Activated CD8-positive, alpha-beta T cell treated with anti-CD3 and anti-CD28 coated beads, Interleukin-2, amount 10 ng/mL, durations not matched to agents 7 days and 5 days (primary cell): ENCODE data around the gene LRRK2. TPM values are rescaled to one million over a fixed set of nuclear protein-coding genes. Genes with fewer than 3 reads are reported as not detected.
"Not testable (repeated sequence)": the region's sequence is repeated elsewhere in the genome, so short reads cannot be mapped to it uniquely, and the experiment has no call there.

ENCODE experiments used
- ATAC-seq: fragments of 150-1000 bp; cut with Tn5 transposase; one replicate; pipeline ENCODE4 v1.10.0; 2021; ENCODE audit warnings: moderate library complexity
- CTCF ChIA-PET: fragments of 350-600 bp; sonication (Branson Sonifier 250); formaldehyde crosslinking; loops from one replicate; lab custom pipeline; 2021; ENCODE audit warnings: antibody characterized with exemption; lab: Charles Lee
- POLR2A ChIA-PET: fragments of 350-600 bp; sonication (Branson Sonifier 250); formaldehyde crosslinking; loops from one replicate; lab custom pipeline; 2021; ENCODE audit warnings: antibody characterized with exemption; lab: Charles Lee
- DNase-seq: peaks from one replicate; pipeline ENCODE4 v3.0.0-alpha.2; 2020
- H3K27ac Mint-ChIP-seq: one replicate; pipeline ENCODE4 v1.8.0; 2021; ENCODE audit warnings: mild to moderate bottlenecking, mixed read lengths
- H3K27me3 Mint-ChIP-seq: one replicate; pipeline ENCODE4 v1.8.0; 2021; ENCODE audit warnings: low read depth, mixed read lengths
- H3K36me3 Mint-ChIP-seq: one replicate; pipeline ENCODE4 v1.8.0; 2021; ENCODE audit warnings: low read depth, mixed read lengths
- H3K4me1 Mint-ChIP-seq: one replicate; pipeline ENCODE4 v1.8.0; 2021; ENCODE audit warnings: low read depth, mixed read lengths
- H3K4me3 Mint-ChIP-seq: one replicate; pipeline ENCODE4 v1.8.0; 2021; ENCODE audit warnings: mild to moderate bottlenecking, mixed read lengths
- H3K9me3 Mint-ChIP-seq: one replicate; pipeline ENCODE4 v1.8.0; 2022; ENCODE audit warnings: mixed read lengths; ENCODE audit not compliant: insufficient read depth
- total RNA-seq, 2 experiments: library from RNA; stranded (reverse); gene quantifications; one replicate each; pipeline ENCODE4 v1.2.3, GENCODE V29; 2021

LRRK2 gene
- total RNA-seq, 2 experiments from 2014 or later, result 0.10 TPM; not detected in 1

DNA sequence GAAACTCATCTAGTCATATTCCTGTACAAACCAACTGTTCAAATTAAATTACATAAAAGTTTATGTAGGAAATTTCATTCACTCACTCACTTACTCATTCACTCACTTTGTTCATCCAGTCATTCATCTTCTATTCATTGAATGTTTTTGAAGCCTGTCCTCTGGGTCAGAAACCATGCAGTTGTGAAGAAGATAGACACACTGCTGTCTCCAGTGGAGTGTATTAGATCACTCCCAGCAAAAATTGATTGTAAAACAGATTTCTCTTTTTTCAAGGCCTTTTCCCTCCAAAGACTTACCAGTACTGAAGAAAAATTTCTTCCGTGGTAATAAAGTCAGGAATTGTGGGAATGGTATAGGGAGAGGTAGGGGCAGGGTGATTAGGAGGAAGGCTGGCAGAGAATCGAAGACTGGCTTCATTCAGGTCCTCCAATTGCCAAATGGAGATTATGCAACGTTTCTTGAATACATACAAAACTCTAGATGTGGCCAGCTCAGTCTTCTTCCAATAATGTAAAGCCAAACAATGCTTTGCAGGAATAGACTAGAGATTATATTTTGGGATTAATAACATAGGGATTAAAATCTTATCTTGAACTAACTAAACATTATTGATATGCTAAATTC, 9.1 kb downstream of the LRRK2 start:
- ChIA-PET CTCF (no interaction called here), POLR2A (no interaction called here)
- peaks cover 2% of the 10 kb centered on the region for H3K27me3 Mint-ChIP-seq
- no peaks in the 10 kb centered on the region for H3K4me1 Mint-ChIP-seq
- no peaks in the 10 kb centered on the region for H3K9me3 Mint-ChIP-seq
- ATAC-seq, result no peak
- no peak overlapping the region for H3K4me3 Mint-ChIP-seq
- no peaks in the 10 kb centered on the region for H3K36me3 Mint-ChIP-seq
- H3K27ac Mint-ChIP-seq, result no peak overlapping the region
- no peak for DNase-seq

DNA sequence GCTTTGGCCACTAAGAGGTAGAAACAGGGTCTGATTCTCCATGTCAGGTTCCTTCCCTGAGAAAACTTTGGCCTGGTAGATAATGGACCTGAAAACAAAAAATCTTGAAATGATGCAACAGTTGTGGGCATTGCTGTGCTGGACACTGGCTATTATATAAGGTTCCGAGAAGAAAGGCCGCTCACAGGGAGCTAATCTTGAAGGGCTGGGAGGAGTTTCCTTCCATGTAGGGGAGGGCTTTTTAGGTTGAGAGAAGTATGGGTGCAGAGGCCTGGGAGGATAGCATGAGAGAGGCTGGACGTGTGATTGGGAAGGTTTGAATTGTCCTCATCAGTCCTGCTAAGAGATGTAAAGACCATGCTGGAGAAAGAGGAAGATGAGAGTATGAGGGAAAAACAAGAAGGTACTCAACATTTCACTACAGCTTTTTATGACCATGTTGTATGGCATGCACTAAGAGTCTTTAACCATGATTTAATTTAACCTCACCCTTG, 11.6 kb downstream of the LRRK2 start:
- ChIA-PET CTCF (no interaction called here), POLR2A (no interaction called here)
- Mint-ChIP-seq H3K27me3 (peaks cover 2% of the 10 kb centered on the region), H3K4me1 (no peaks in the 10 kb centered on the region), H3K4me3 (no peak overlapping the region), H3K27ac (no peak overlapping the region), H3K9me3 (no peaks in the 10 kb centered on the region), H3K36me3 (no peaks in the 10 kb centered on the region)
- ATAC-seq, result no peak
- no peak for DNase-seq

DNA sequence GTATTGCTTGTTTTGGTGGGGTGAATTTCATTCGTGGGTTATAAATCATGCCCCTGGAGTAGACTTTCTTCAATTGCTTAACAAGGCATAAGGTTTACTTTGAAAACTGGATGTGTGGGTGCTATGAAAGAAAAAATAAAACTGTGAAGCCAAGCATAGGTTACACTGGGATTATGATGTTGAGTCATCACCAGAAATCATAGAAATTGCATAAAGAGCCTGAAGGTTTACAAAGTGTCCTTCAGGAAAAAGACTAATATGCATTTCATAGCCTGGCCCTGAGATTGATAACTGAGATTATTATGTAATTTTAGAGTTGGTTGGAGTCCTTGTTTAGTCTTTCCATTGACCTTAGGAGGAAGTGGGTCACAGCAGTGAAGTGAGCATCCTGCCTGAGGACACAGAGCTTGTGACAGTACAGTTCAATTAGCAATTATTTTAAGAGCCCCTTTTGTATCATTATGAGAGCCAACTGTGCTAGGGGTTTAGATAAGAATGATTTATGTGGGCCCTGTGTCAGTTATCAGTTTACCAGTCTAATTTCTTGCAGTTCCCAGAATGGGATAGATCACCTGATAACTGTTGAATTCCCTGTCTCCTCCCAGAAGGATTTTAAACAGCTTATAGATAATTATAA, 13.6 kb downstream of the LRRK2 start:
- no peak overlapping the region for H3K27ac Mint-ChIP-seq
- ChIA-PET POLR2A (no interaction called here), CTCF (no interaction called here)
- H3K36me3 Mint-ChIP-seq, result no peaks in the 10 kb centered on the region
- H3K27me3 Mint-ChIP-seq, result peaks cover under 1% of the 10 kb centered on the region
- no peaks in the 10 kb centered on the region for H3K4me1 Mint-ChIP-seq
- H3K4me3 Mint-ChIP-seq, result no peak overlapping the region
- H3K9me3 Mint-ChIP-seq, result no peaks in the 10 kb centered on the region
- DNase-seq, result no peak
- ATAC-seq, result no peak

DNA sequence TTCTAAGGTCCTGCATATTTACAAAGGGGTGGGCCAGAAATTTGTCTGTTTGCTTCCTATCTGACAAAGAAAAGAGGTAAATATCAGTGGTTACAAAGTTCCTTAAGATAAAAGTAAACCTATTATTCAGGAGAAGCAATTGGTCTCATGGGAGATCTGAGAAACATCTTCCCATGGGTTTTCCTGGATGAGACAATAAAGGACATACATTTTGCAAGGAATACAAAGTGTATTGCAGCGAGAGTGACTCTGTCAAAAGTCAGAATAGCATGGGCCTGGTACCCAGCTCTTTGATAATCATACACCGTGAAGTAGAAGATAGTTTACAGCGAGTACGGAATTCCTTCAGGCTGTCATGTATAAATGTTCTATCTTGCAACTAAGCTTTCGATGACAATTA, 14.2 kb downstream of the LRRK2 start:
- POLR2A ChIA-PET, result no interaction called here
- no peaks in the 10 kb centered on the region for H3K36me3 Mint-ChIP-seq
- CTCF ChIA-PET, result no interaction called here
- no peak for DNase-seq
- no peaks in the 10 kb centered on the region for H3K9me3 Mint-ChIP-seq
- no peak overlapping the region for H3K27ac Mint-ChIP-seq
- no peaks in the 10 kb centered on the region for H3K4me1 Mint-ChIP-seq
- H3K27me3 Mint-ChIP-seq, result no peaks in the 10 kb centered on the region
- H3K4me3 Mint-ChIP-seq, result no peak overlapping the region
- no peak for ATAC-seq

DNA sequence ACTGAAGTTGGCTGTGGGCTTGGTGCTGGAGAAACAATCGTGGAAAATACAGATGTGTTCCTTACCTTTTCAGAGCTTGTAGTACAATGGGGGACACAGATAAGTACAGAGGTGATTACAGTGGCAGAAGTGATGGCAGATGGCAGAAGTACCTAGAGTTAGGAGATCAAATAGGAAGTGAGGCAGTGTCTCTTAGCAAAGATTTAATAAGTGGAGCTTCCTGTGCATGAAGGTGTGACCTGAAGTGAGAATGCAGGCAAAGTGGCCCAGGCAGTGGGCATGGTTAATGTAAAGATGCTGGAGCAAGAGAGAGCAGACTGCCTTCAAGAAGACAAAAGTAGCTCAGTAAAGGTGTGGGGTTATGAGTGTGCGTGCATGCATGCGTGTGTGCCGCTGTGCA, 16.0 kb downstream of the LRRK2 start:
- H3K4me3 Mint-ChIP-seq, result no peak overlapping the region
- CTCF ChIA-PET, result no interaction called here
- no peak for ATAC-seq

DNA sequence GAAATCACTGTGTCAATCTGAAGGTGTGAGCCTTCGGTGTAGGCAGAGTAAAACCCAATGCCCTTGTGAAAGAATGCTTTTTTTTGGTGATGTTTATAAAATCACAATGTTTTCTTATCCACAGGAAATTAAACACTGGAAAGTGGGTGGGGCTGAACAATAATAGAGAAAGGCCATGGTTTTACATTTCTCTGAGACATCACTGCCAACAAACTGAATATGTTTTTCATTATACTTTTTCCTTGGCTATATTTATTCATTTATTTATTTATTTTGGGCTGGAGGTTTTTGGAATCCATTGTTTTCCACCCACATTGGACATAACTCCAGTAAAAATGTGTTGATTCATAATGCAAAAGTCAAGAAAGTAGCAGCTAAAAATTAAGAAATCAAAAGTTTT, 16.9 kb downstream of the LRRK2 start:
- ATAC-seq, result no peak
- CTCF ChIA-PET, result no interaction called here
- POLR2A ChIA-PET, result no interaction called here
- Mint-ChIP-seq H3K4me3 (no peak overlapping the region), H3K4me1 (no peaks in the 10 kb centered on the region), H3K27ac (no peak overlapping the region), H3K36me3 (no peaks in the 10 kb centered on the region), H3K27me3 (no peaks in the 10 kb centered on the region), H3K9me3 (no peaks in the 10 kb centered on the region)
- no peak for DNase-seq

More for the DNA sequence above, 16.0 kb downstream of the LRRK2 start:
- H3K4me1 Mint-ChIP-seq, result no peaks in the 10 kb centered on the region
- POLR2A ChIA-PET, result no interaction called here
- no peak for DNase-seq
- H3K36me3 Mint-ChIP-seq, result no peaks in the 10 kb centered on the region
- no peak overlapping the region for H3K27ac Mint-ChIP-seq
- no peaks in the 10 kb centered on the region for H3K9me3 Mint-ChIP-seq
- H3K27me3 Mint-ChIP-seq, result no peaks in the 10 kb centered on the region

DNA sequence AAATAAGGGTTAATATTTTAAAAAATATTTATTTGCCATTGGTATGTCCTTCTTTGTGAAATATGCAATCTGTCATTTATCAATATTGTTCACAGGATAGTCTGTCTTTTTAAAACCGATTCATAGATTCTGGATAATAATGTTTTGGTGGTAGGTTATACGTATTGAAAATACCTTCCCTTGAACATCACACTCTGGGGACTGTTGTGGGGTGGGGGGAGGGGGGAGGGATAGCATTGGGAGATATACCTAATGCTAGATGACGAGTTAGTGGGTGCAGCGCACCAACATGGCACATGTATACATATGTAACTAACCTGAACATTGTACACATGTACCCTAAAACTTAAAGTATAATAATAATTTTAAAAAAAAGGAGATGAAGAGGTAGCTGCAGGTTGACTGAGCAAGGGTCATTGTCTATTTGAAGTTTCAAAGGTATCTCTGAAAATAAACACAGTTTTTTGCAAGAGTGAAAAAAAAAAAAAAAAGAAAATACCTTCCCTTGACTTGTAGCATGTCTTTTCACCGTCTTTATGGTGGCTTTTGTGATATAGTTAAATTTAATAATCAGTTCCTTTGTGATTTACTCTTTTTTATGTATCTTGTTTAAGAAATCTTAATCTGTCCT, 19.8 kb downstream of the LRRK2 start:
- H3K27me3 Mint-ChIP-seq, H3K4me1 Mint-ChIP-seq, H3K4me3 Mint-ChIP-seq, DNase-seq, H3K27ac Mint-ChIP-seq, POLR2A ChIA-PET, H3K36me3 Mint-ChIP-seq, H3K9me3 Mint-ChIP-seq, ATAC-seq, CTCF ChIA-PET: not testable (repeated sequence)

DNA sequence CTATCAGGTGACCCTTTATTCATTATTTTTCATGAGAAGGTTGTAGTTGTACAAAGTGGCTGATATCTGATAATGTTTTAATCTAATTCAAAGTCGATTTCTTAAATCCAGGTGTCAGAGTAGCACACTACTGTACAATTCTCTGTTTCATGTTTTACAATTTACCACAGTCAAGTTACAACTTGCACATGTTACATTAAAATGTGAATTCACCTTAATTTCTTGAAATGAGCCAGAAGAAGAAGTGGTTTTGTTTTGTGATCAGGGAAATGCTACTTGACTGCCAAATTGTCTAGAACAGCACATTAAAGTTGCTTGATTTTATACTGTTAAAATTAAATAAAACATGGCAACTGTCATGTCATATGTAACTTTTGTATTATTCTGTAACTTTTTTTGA, 23.2 kb downstream of the LRRK2 start:
- H3K9me3 Mint-ChIP-seq, result no peaks in the 10 kb centered on the region

DNA sequence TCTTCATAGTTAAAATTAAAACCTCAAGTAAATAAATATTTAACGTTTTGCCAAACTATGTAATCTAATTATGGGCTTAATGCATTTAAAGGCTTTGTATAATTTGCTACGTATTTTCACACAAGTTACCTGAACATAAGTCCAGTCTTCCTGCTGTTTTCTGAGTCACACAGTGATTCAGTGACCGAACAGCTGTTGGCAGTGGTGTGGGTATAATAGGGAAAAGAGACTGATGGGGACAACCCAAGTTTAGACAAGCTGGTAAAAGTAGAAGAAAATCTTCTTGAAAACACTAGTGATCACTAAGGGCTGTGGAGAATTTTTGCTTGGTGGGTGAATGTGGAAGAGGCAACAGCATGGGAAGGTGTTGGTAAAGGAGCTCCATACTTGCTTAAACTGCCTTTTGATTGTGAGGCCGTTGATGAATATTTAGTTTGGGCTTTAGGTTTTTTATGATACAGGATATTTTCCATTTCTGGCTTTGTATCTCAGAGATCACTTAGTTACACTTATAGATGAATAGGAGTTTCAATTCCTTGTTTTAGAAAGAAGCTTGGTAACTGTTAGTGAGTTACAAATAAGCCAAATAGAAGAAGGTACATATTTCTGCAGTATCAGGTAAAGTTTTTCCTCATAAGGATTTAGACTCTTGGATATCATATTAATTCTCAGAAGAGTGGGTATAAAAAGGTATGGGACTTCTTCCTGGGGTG, 23.9 kb downstream of the LRRK2 start:
- DNase-seq (no peak), ATAC-seq (no peak)
- no peaks in the 10 kb centered on the region for H3K9me3 Mint-ChIP-seq
- H3K36me3 Mint-ChIP-seq, result no peaks in the 10 kb centered on the region
- ChIA-PET POLR2A (no interaction called here), CTCF (no interaction called here)
- no peak overlapping the region for H3K4me3 Mint-ChIP-seq
- no peaks in the 10 kb centered on the region for H3K27me3 Mint-ChIP-seq
- no peak overlapping the region for H3K27ac Mint-ChIP-seq
- H3K4me1 Mint-ChIP-seq, result no peaks in the 10 kb centered on the region

More for the DNA sequence above, 23.2 kb downstream of the LRRK2 start:
- Mint-ChIP-seq H3K27ac (no peak overlapping the region), H3K4me3 (no peak overlapping the region), H3K36me3 (no peaks in the 10 kb centered on the region), H3K4me1 (no peaks in the 10 kb centered on the region), H3K27me3 (no peaks in the 10 kb centered on the region)
- DNase-seq (no peak), ATAC-seq (no peak)
- POLR2A ChIA-PET, result no interaction called here
- CTCF ChIA-PET, result no interaction called here

DNA sequence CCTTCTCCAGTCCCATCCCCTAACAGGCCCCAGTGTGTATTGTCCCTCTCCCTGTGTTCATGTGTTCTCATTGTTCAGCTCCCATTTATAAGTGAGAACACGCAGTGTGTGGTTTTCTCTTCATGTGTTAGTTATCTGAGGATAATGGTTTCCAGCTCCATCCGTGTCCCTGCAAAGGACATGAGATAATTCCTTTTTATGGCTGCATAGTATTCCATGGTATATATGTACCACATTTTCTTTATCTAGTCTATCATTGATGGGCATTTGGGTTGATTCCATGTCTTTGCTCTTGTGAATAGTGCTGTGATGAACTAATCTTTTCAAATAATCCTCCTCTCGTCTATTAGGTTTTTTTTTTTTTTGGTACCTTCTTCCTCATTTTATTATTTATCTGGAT, 25.9 kb downstream of the LRRK2 start:
- H3K4me1 Mint-ChIP-seq, H3K36me3 Mint-ChIP-seq, H3K27me3 Mint-ChIP-seq, H3K27ac Mint-ChIP-seq, DNase-seq, ATAC-seq, H3K4me3 Mint-ChIP-seq, CTCF ChIA-PET, H3K9me3 Mint-ChIP-seq, POLR2A ChIA-PET: not testable (repeated sequence)

DNA sequence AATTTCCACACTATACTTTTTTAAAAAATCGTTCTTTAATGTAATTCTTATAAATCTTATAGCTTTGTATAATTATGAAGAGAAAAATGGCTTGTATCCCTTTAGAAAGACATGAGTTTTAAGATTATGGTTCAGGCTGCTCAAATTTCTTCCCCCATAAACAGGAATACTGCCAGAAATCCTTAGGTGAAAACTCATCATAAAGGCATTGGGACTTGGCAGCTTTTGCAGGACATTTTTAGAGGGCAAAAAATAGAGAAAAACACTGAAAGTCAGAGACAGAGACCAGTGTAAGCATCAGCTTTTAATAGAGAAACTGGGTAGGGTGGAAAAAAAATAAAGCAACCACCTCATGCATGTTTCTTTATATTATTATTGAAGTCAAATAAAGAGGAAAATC, 29.1 kb downstream of the LRRK2 start:
- Mint-ChIP-seq H3K4me1 (no peaks in the 10 kb centered on the region), H3K4me3 (no peak overlapping the region)
- CTCF ChIA-PET, result no interaction called here

More for the DNA sequence above, 29.1 kb downstream of the LRRK2 start:
- H3K27ac Mint-ChIP-seq, result no peak overlapping the region
- H3K9me3 Mint-ChIP-seq, result no peaks in the 10 kb centered on the region
- POLR2A ChIA-PET, result no interaction called here
- no peaks in the 10 kb centered on the region for H3K27me3 Mint-ChIP-seq
- ATAC-seq, result no peak
- no peak for DNase-seq
- no peaks in the 10 kb centered on the region for H3K36me3 Mint-ChIP-seq
